Subcutaneous abdominal adipose tissue (tissue), 5 donors: ENCODE data around the gene ZFC3H1.
"Not testable (repeated sequence)": the region's sequence is repeated elsewhere in the genome, so short reads cannot be mapped to it uniquely, and the experiment has no call there.

Source experiments
- H3K27ac ChIP-seq: one replicate; pipeline ENCODE4 v1.7.0; 2013; ENCODE audit warnings: low read depth, mild to moderate bottlenecking, inconsistent platforms, low read length, moderate library complexity
- H3K27me3 ChIP-seq, 5 donors: one replicate each; pipeline ENCODE4 v1.7.0; 2013; ENCODE audit warnings: low read length in 5 of 5, inconsistent platforms in 1 of 5; ENCODE audit not compliant: control insufficient read depth in 5 of 5, insufficient read depth in 4 of 5
- H3K36me3 ChIP-seq, 5 donors: one replicate each; pipeline ENCODE4 v1.7.0; 2013; ENCODE audit warnings: low read length in 5 of 5; ENCODE audit not compliant: control insufficient read depth in 5 of 5, insufficient read depth in 5 of 5
- H3K4me1 ChIP-seq, 5 donors: one replicate each; pipeline ENCODE4 v1.7.0; 2013; ENCODE audit warnings: low read length in 5 of 5, mild to moderate bottlenecking in 3 of 5, moderate library complexity in 1 of 5; ENCODE audit not compliant: control insufficient read depth in 5 of 5, insufficient read depth in 5 of 5
- H3K4me3 ChIP-seq, 5 donors: one replicate each; pipeline ENCODE4 v1.7.0; 2013; ENCODE audit warnings: low read length in 5 of 5, low read depth in 1 of 5
- H3K9ac ChIP-seq, 5 donors: one replicate each; pipeline ENCODE4 v1.7.0; 2013; ENCODE audit warnings: low read length in 5 of 5, mild to moderate bottlenecking in 4 of 5, moderate library complexity in 3 of 5
- H3K9me3 ChIP-seq, 5 donors: one replicate each; pipeline ENCODE4 v1.7.0; 2013; ENCODE audit warnings: low read length in 5 of 5; ENCODE audit not compliant: control insufficient read depth in 5 of 5
- donor health status: healthy.
- donor health status: healthy.
- donor health status: healthy.
- donor health status: healthy.
- donor health status: healthy.

ZFC3H1 gene

GRCh38 chr12:71694099-71694820, 30.6 kb upstream of the ZFC3H1 start:
- Histone ChIP-seq H3K4me1 (peaks cover 0 to 2% (median 0%) of the 10 kb centered on the region in 5 donors), H3K36me3 (peaks cover 13 to 29% (median 20%) of the 10 kb centered on the region in 5 donors), H3K4me3 (no peak overlapping the region), H3K9me3 (no peaks in the 10 kb centered on the region), H3K27ac (no peak overlapping the region), H3K9ac (no peak overlapping the region), H3K27me3 (no peaks in the 10 kb centered on the region)

- H3K9me3 ChIP-seq, H3K27ac ChIP-seq, H3K4me1 ChIP-seq, H3K4me3 ChIP-seq, H3K9ac ChIP-seq, H3K27me3 ChIP-seq: not testable (repeated sequence)
- peaks cover 7 to 23% (median 14%) of the 10 kb centered on the region in 5 donors for H3K36me3 ChIP-seq
Measured at GRCh38 chr12:71693651-71694050, 30.0 kb upstream of the ZFC3H1 start.

GRCh38 chr12:71693126-71693525, 29.5 kb upstream of the ZFC3H1 start:
- Histone ChIP-seq H3K4me3 (no peak overlapping the region), H3K27me3 (no peaks in the 10 kb centered on the region), H3K27ac (no peak overlapping the region), H3K36me3 (peaks cover 4 to 18% (median 8%) of the 10 kb centered on the region in 5 donors), H3K9me3 (no peaks in the 10 kb centered on the region), H3K9ac (no peak overlapping the region), H3K4me1 (peaks cover 0 to 10% (median 4%) of the 10 kb centered on the region in 5 donors)

- no peak overlapping the region for H3K27ac ChIP-seq
- no peak overlapping the region for H3K4me3 ChIP-seq
- no peaks in the 10 kb centered on the region for H3K9me3 ChIP-seq
- H3K36me3 ChIP-seq, result peaks cover 0 to 4% (median 0%) of the 10 kb centered on the region in 5 donors
- peaks cover 0 to 24% (median 19%) of the 10 kb centered on the region in 5 donors for H3K4me1 ChIP-seq
- no peaks in the 10 kb centered on the region for H3K27me3 ChIP-seq
- no peak overlapping the region for H3K9ac ChIP-seq
Measured at GRCh38 chr12:71691504-71692129, 28.0 kb upstream of the ZFC3H1 start.

GRCh38 chr12:71688961-71689570, 25.4 kb upstream of the ZFC3H1 start:
- no peak overlapping the region for H3K4me3 ChIP-seq
- H3K9ac ChIP-seq, result no peak overlapping the region
- peaks cover 0 to 33% (median 28%) of the 10 kb centered on the region in 5 donors for H3K4me1 ChIP-seq
- H3K27me3 ChIP-seq, result no peaks in the 10 kb centered on the region
- peaks cover 0 to 4% (median 0%) of the 10 kb centered on the region in 5 donors for H3K36me3 ChIP-seq
- no peaks in the 10 kb centered on the region for H3K9me3 ChIP-seq
- H3K27ac ChIP-seq, result no peak overlapping the region

GRCh38 chr12:71687172-71687571, 23.5 kb upstream of the ZFC3H1 start:
- H3K9me3 ChIP-seq, H3K36me3 ChIP-seq, H3K27ac ChIP-seq, H3K27me3 ChIP-seq: not testable (repeated sequence)
- H3K4me3 ChIP-seq, result peak overlapping the region; percentile 86 to 96 (median 88)
- peak overlapping the region in 4 of 5 donors; percentile 16 to 89 (median 85) for H3K9ac ChIP-seq
- peaks cover 0 to 33% (median 28%) of the 10 kb centered on the region in 5 donors for H3K4me1 ChIP-seq

GRCh38 chr12:71686658-71687025, 23.0 kb upstream of the ZFC3H1 start:
- H3K36me3 ChIP-seq, result peaks cover 0 to 4% (median 0%) of the 10 kb centered on the region in 5 donors
- H3K4me1 ChIP-seq, result peaks cover 0 to 33% (median 28%) of the 10 kb centered on the region in 5 donors
- peak overlapping the region; percentile 60 to 89 (median 85) for H3K9ac ChIP-seq
- peak overlapping the region; percentile 86 to 96 (median 88) for H3K4me3 ChIP-seq
- H3K27ac ChIP-seq, result peak overlapping the region; percentile 80
- no peaks in the 10 kb centered on the region for H3K27me3 ChIP-seq
- no peaks in the 10 kb centered on the region for H3K9me3 ChIP-seq

- peak within 1 kb of the TSS; percentile 86 to 96 (median 88) for H3K4me3 ChIP-seq
- H3K27ac ChIP-seq, result peak within 1 kb of the TSS; percentile 80
- H3K9me3 ChIP-seq, result no peaks in the 10 kb centered on the region
- no peaks in the 10 kb centered on the region for H3K27me3 ChIP-seq
- peaks cover 0 to 33% (median 28%) of the 10 kb centered on the region in 5 donors for H3K4me1 ChIP-seq
- H3K9ac ChIP-seq, result peak within 1 kb of the TSS; percentile 60 to 89 (median 85)
- peaks cover 0 to 4% (median 0%) of the 10 kb centered on the region in 5 donors for H3K36me3 ChIP-seq
Measured at GRCh38 chr12:71685914-71686657, 22.4 kb upstream of the ZFC3H1 start, which contains the start of gene TMEM19. Gene TMEM19 (plus strand): TSS chr12:71686082. CDS start chr12:71686681, 599 bp downstream.

GRCh38 chr12:71685312-71685906, 21.8 kb upstream of the ZFC3H1 start:
- Histone ChIP-seq H3K36me3 (peaks cover 0 to under 1% (median 0%) of the 10 kb centered on the region in 5 donors), H3K4me3 (peak overlapping the region; percentile 86 to 96 (median 88)), H3K27ac (peak overlapping the region; percentile 80), H3K4me1 (peaks cover 0 to 33% (median 28%) of the 10 kb centered on the region in 5 donors), H3K9me3 (no peaks in the 10 kb centered on the region), H3K27me3 (no peaks in the 10 kb centered on the region), H3K9ac (peak overlapping the region; percentile 52 to 89 (median 85))
